ENCODE data around the gene COPB1. TPM values are rescaled to one million over a fixed set of nuclear protein-coding genes. Genes with fewer than 3 reads are reported as not detected.

Gene COPB1
- total and polyA plus RNA-seq, 7 donors: 24.7 to 52.1 (median 35.1) TPM

GRCh38 chr11:14420223-14420622 lies 79.4 kb downstream of the COPB1 start:
- intact Hi-C loops (cut with DNase I): loop anchor here in 1 of 2 donors (5.0 kb wide), 1 partner anchor 38 kb away; no protein-coding TSS in a partner anchor
- H3K9me3 ChIP-seq: no peaks in the 10 kb centered on the region
- ATAC-seq (no peak), DNase-seq (no peak)
- peaks cover 30% of the 10 kb centered on the region for H3K4me1 ChIP-seq
- no peaks in the 10 kb centered on the region for H3K36me3 ChIP-seq (ENCODE audit: insufficient read depth in 1 of 2, low read depth in 1 of 2)
- no peak overlapping the region for H3K4me3 ChIP-seq
- WGBS, 3 donors: 94 to 99% (median 97%) methylated on average over 3 of the region's 3 CpGs
- TF ChIP-seq CTCF (IDR thresholded peaks at IDR 0.05): no peak
- no peaks in the 10 kb centered on the region for H3K27me3 ChIP-seq (ENCODE audit: insufficient read depth in 3 of 3, low read length in 2 of 3)
- H3K27ac ChIP-seq: no peak overlapping the region

- H3K9me3 ChIP-seq: no peaks in the 10 kb centered on the region
- peaks cover 28% of the 10 kb centered on the region for H3K4me1 ChIP-seq
- H3K36me3 ChIP-seq (ENCODE audit: insufficient read depth in 1 of 2, low read depth in 1 of 2): no peaks in the 10 kb centered on the region
- H3K27ac ChIP-seq: no peak overlapping the region
- WGBS, 3 donors: 87 to 89% (median 88%) methylated on average over 6 of the region's 6 CpGs
- H3K27me3 ChIP-seq (ENCODE audit: insufficient read depth in 3 of 3, low read length in 2 of 3): no peaks in the 10 kb centered on the region
- ATAC-seq (no peak), DNase-seq (no peak)
- intact Hi-C loops (cut with DNase I): no loop called here
- no peak overlapping the region for H3K4me3 ChIP-seq
- TF ChIP-seq CTCF (IDR thresholded peaks at IDR 0.05): no peak
Observed at GRCh38 chr11:14418801-14419417, 80.7 kb downstream of the COPB1 start.

- TF ChIP-seq CTCF (IDR thresholded peaks at IDR 0.05): no peak
- intact Hi-C loops (cut with DNase I): no loop called here
- ATAC-seq: no peak
- no peaks in the 10 kb centered on the region for H3K27me3 ChIP-seq (ENCODE audit: insufficient read depth in 3 of 3, low read length in 2 of 3)
- no peaks in the 10 kb centered on the region for H3K36me3 ChIP-seq (ENCODE audit: insufficient read depth in 1 of 2, low read depth in 1 of 2)
- peak overlapping the region; percentile 1 for H3K27ac ChIP-seq
- DNase-seq: no peak
- H3K4me1 ChIP-seq: peaks cover 27% of the 10 kb centered on the region
- 53 to 63% (median 58%) methylated on average over 4 of the region's 4 CpGs for WGBS, 3 donors
- H3K4me3 ChIP-seq: no peak overlapping the region
- H3K9me3 ChIP-seq: no peaks in the 10 kb centered on the region
Observed at GRCh38 chr11:14417617-14418374, 81.8 kb downstream of the COPB1 start.

- ATAC-seq: no peak
- no peak for DNase-seq
- H3K27me3 ChIP-seq (ENCODE audit: insufficient read depth in 3 of 3, low read length in 2 of 3): no peaks in the 10 kb centered on the region
- WGBS, 3 donors: 74 to 84% (median 76%) methylated on average over 4 of the region's 4 CpGs
- intact Hi-C loops (cut with DNase I): no loop called here
- no peak for TF ChIP-seq CTCF (IDR thresholded peaks at IDR 0.05)
- H3K4me1 ChIP-seq: peaks cover 24% of the 10 kb centered on the region
- no peaks in the 10 kb centered on the region for H3K36me3 ChIP-seq (ENCODE audit: insufficient read depth in 1 of 2, low read depth in 1 of 2)
- H3K4me3 ChIP-seq: no peak overlapping the region
- no peaks in the 10 kb centered on the region for H3K9me3 ChIP-seq
- peak overlapping the region; percentile 5 for H3K27ac ChIP-seq
Observed at GRCh38 chr11:14417186-14417585, 82.4 kb downstream of the COPB1 start.

Measured in psoas muscle (tissue), 8 donors.